B cell (primary cell): ENCODE results near the gene GIPC3. TPM values are rescaled to one million over a fixed set of nuclear protein-coding genes. Genes with fewer than 3 reads are reported as not detected.

Source experiments
- ATAC-seq: fragments of 200-7000 bp; cut with Tn5 transposase; one replicate; pipeline ENCODE4 v1.10.0; 2021; ENCODE audit warnings: low read depth, mild to moderate bottlenecking, moderate number of reproducible peaks, moderate library complexity
- CTCF ChIA-PET: fragments of 350-600 bp; sonication (Branson Sonifier 250); formaldehyde crosslinking; loops from one replicate; lab custom pipeline; 2021; ENCODE audit warnings: antibody characterized with exemption, inconsistent platforms; lab: Charles Lee
- POLR2A ChIA-PET: fragments of 350-600 bp; sonication (Branson Sonifier 250); formaldehyde crosslinking; loops from one replicate; lab custom pipeline; 2021; ENCODE audit warnings: antibody characterized with exemption; lab: Charles Lee
- DNase-seq: peaks from one replicate; pipeline ENCODE4 v3.0.0; 2013
- H2AFZ ChIP-seq: 2 replicates; pipeline ENCODE4 v1.6.1; 2012; ENCODE audit warnings: mild to moderate bottlenecking, low read depth, low read length; ENCODE audit not compliant: insufficient read depth, poor library complexity, severe bottlenecking
- H3K27ac ChIP-seq, 2 donors: 1 replicate in 1 of 2; 2 replicates in 1 of 2; pipeline ENCODE4 v1.5.1; 2012 to 2013; ENCODE audit warnings: low read length in 2 of 2, mild to moderate bottlenecking in 2 of 2, moderate library complexity in 1 of 2
- H3K27me3 ChIP-seq, 4 experiments: fragments of 200-600 bp in 1 of 4; sonication (generic) in 1 of 4; replicated peaks in 1 of 4; 1 replicate in 2 of 4; 2 replicates in 2 of 4; pipeline versions ENCODE4 v1.6.1 to v1.7.0; 2013 to 2016; ENCODE audit warnings: low read length in 3 of 4, mild to moderate bottlenecking in 2 of 4, mixed read lengths in 1 of 4, moderate library complexity in 1 of 4; ENCODE audit not compliant: insufficient read depth in 4 of 4, control insufficient read depth in 3 of 4; ENCODE audit errors: control extremely low read depth in 1 of 4
- H3K36me3 ChIP-seq, 2 experiments: replicated peaks in 1 of 2; 1 replicate in 1 of 2; 2 replicates in 1 of 2; pipeline versions ENCODE4 v1.6.1 to v1.7.1; 2013; ENCODE audit warnings: low read length in 1 of 2; ENCODE audit not compliant: insufficient read depth in 2 of 2, control insufficient read depth in 1 of 2; ENCODE audit errors: control extremely low read depth in 1 of 2, extremely low read depth in 1 of 2
- H3K4me1 ChIP-seq, 2 donors: fragments of 200-600 bp in 1 of 2; sonication (generic) in 1 of 2; 1 replicate in 1 of 2; 2 replicates in 1 of 2; pipeline versions ENCODE4 v1.5.1 to v1.6.1; 2013 to 2017; ENCODE audit warnings: low read length in 2 of 2; ENCODE audit not compliant: control insufficient read depth in 2 of 2, insufficient read depth in 2 of 2
- H3K4me2 ChIP-seq: replicated peaks from 2 replicates; pipeline ENCODE3; 2012; ENCODE audit warnings: mild to moderate bottlenecking, low read depth, low read length; ENCODE audit not compliant: poor library complexity, severe bottlenecking
- H3K4me3 ChIP-seq, 5 experiments: fragments of 200-600 bp in 1 of 5; sonication (generic) in 1 of 5; 1 replicate in 3 of 5; 2 replicates in 2 of 5; pipeline versions ENCODE4 v1.5.1 to v1.7.0; 2011 to 2016; ENCODE audit warnings: low read length in 4 of 5, mild to moderate bottlenecking in 4 of 5, low read depth in 2 of 5, control low read depth in 1 of 5, moderate library complexity in 1 of 5; ENCODE audit not compliant: insufficient read depth in 1 of 5; ENCODE audit errors: control extremely low read depth in 1 of 5, extremely low read depth in 1 of 5
- H3K79me2 ChIP-seq: fragments of 200-600 bp; sonication (generic); one replicate; pipeline ENCODE4 v1.6.0; 2016; ENCODE audit warnings: low read length; ENCODE audit not compliant: control insufficient read depth, insufficient read depth
- H3K9ac ChIP-seq: fragments of 200-600 bp; sonication (generic); 2 replicates; pipeline ENCODE4 v1.6.1; 2017; ENCODE audit warnings: mild to moderate bottlenecking, low read length, moderate library complexity
- H3K9me3 ChIP-seq, 3 donors: one replicate each; pipeline versions ENCODE4 v1.6.1 to v1.7.1; 2013; ENCODE audit warnings: low read length in 2 of 3; ENCODE audit not compliant: control insufficient read depth in 2 of 3, insufficient read depth in 1 of 3; ENCODE audit errors: control extremely low read depth in 1 of 3
- H4K20me1 ChIP-seq: 2 replicates; pipeline ENCODE4 v1.6.0; 2012; ENCODE audit warnings: mild to moderate bottlenecking, low read length; ENCODE audit not compliant: insufficient read depth, control insufficient read depth, poor library complexity, severe bottlenecking
- H3K27ac Mint-ChIP-seq: one replicate; pipeline ENCODE4 v1.8.0; 2021; ENCODE audit warnings: mixed read lengths
- H3K27me3 Mint-ChIP-seq: one replicate; pipeline ENCODE4 v1.8.0; 2021; ENCODE audit warnings: mixed read lengths
- H3K4me1 Mint-ChIP-seq: one replicate; pipeline ENCODE4 v1.8.0; 2021; ENCODE audit warnings: mixed read lengths
- H3K4me3 Mint-ChIP-seq: one replicate; pipeline ENCODE4 v1.8.0; 2021; ENCODE audit warnings: mixed read lengths
- H3K9me3 Mint-ChIP-seq: one replicate; pipeline ENCODE4 v1.8.0; 2022; ENCODE audit warnings: mixed read lengths; ENCODE audit not compliant: insufficient read depth
- CTCF ChIP-seq: fragments of 200-600 bp; IDR thresholded peaks from one replicate; pipeline ENCODE4 v1.8.0; 2022; ENCODE audit warnings: antibody characterized with exemption, mild to moderate bottlenecking
- EZH2 ChIP-seq: IDR thresholded peaks from 2 replicates; pipeline ENCODE4 v1.6.1; 2012; ENCODE audit warnings: borderline replicate concordance, low read depth, mild to moderate bottlenecking, moderate library complexity, low read length; ENCODE audit not compliant: insufficient read depth, poor library complexity, severe bottlenecking
- WGBS: methylation state at CpG from one replicate; pipeline ENCODE4 v1.1.5; 2013; ENCODE audit warnings: missing lambda C conversion rate; ENCODE audit not compliant: insufficient coverage; 5-methylcytosine and 5-hydroxymethylcytosine counted together
- intact Hi-C: fragments of 100-400 bp; cut with micrococcal nuclease; formaldehyde crosslinking; loops from one replicate; pipeline ENCODE4 v1.10.0; 2022
- polyA plus RNA-seq: library from polyadenylated mRNA; depleted of rRNA; stranded (reverse); fragments of >200 nt; gene quantifications from 2 replicates; pipeline ENCODE4 v1.2.3, GENCODE V29; 2012
- total RNA-seq, 2 donors: library from RNA; stranded (reverse); fragments of 120-200 nt in 1 of 2; gene quantifications; 1 replicate in 1 of 2; 2 replicates in 1 of 2; pipeline versions ENCODE4 v1.2.3 to v1.2.4, GENCODE V29; 2013 to 2022

GIPC3 gene
- total and polyA plus RNA-seq, 2 donors (not counting 1 experiment from before 2014, with no cell fraction given) = 0.47 to 0.48 TPM

- no peaks in the 10 kb centered on the region for H3K9me3 Mint-ChIP-seq
- Histone ChIP-seq H3K9ac (no peak overlapping the region), H3K4me2 (peak overlapping the region; percentile 59), H3K36me3 (peaks cover 0 to 36% of the 10 kb centered on the region in 2 experiments), H3K9me3 (no peaks in the 10 kb centered on the region), H3K27ac (no peak overlapping the region), H3K27me3 (no peaks in the 10 kb centered on the region), H4K20me1 (peaks cover 38% of the 10 kb centered on the region), H3K79me2 (peaks cover 31% of the 10 kb centered on the region), H3K4me3 (no peak overlapping the region), H3K4me1 (peaks cover 12 to 15% of the 10 kb centered on the region in 2 donors), H2AFZ (no peak overlapping the region)
- TF ChIP-seq CTCF = peak; percentile 44
- TF ChIP-seq EZH2 = no peak
- H3K4me1 Mint-ChIP-seq = peaks cover 14% of the 10 kb centered on the region
- no peak overlapping the region for H3K4me3 Mint-ChIP-seq
- no peak for DNase-seq
- ChIA-PET POLR2A (interaction anchor here (0.6 kb wide), 1 partner anchor 318 kb away, joined by 5 read pairs; no protein-coding TSS in a partner anchor), CTCF (interaction anchor here (0.5 to 6.4 kb wide), 7 partner anchors 11 to 285 kb away, joined by 3 to 47 read pairs (median 4); partner anchors contain the start of gene GIPC3)
- H3K27me3 Mint-ChIP-seq = no peaks in the 10 kb centered on the region
- intact Hi-C loops = loop anchor here (1.0 kb wide), 2 partner anchors 33 to 74 kb away; no protein-coding TSS in a partner anchor
- WGBS = 94% methylated on average over 29 of the region's 31 CpGs
- no peak overlapping the region for H3K27ac Mint-ChIP-seq
- ATAC-seq = no peak
Measured at GRCh38 chr19:3618811-3619630, 33.7 kb downstream of the GIPC3 start.

- Histone ChIP-seq H3K36me3 (peaks cover 0 to 31% of the 10 kb centered on the region in 2 experiments), H3K9ac (no peak overlapping the region), H3K4me1 (peaks cover 12 to 15% of the 10 kb centered on the region in 2 donors), H3K4me3 (no peak overlapping the region), H3K79me2 (peaks cover 37% of the 10 kb centered on the region), H2AFZ (no peak overlapping the region), H3K27ac (no peak overlapping the region), H3K9me3 (no peaks in the 10 kb centered on the region), H3K4me2 (no peak overlapping the region), H3K27me3 (no peaks in the 10 kb centered on the region), H4K20me1 (peaks cover 44% of the 10 kb centered on the region)
- Mint-ChIP-seq H3K27ac (no peak overlapping the region), H3K27me3 (no peaks in the 10 kb centered on the region), H3K4me1 (peaks cover 20% of the 10 kb centered on the region), H3K4me3 (no peak overlapping the region), H3K9me3 (no peaks in the 10 kb centered on the region)
- TF ChIP-seq CTCF (no peak), EZH2 (no peak)
- ChIA-PET CTCF (interaction anchor here (0.5 to 6.4 kb wide), 6 partner anchors 11 to 286 kb away, joined by 3 to 47 read pairs (median 4); no protein-coding TSS in a partner anchor), POLR2A (interaction anchor here (0.5 to 0.6 kb wide), 2 partner anchors 319 to 1794 kb away, joined by 5 to 7 read pairs; no protein-coding TSS in a partner anchor)
- intact Hi-C loops = no loop called here
- WGBS = 92% methylated on average over 17 of the region's 17 CpGs
- ATAC-seq (no peak), DNase-seq (no peak)
Measured at GRCh38 chr19:3619631-3620012, 34.3 kb downstream of the GIPC3 start.
